ENCODE measurements around the gene YY1. TPM values are rescaled to one million over a fixed set of nuclear protein-coding genes. Genes with fewer than 3 reads are reported as not detected.

Gene YY1
- total and polyA plus RNA-seq, 9 of the 15 experiments (the other 6 are each of a cell fraction or from before 2014, with no cell fraction given) = 20.8 to 74.2 (median 46.7) TPM

DNA sequence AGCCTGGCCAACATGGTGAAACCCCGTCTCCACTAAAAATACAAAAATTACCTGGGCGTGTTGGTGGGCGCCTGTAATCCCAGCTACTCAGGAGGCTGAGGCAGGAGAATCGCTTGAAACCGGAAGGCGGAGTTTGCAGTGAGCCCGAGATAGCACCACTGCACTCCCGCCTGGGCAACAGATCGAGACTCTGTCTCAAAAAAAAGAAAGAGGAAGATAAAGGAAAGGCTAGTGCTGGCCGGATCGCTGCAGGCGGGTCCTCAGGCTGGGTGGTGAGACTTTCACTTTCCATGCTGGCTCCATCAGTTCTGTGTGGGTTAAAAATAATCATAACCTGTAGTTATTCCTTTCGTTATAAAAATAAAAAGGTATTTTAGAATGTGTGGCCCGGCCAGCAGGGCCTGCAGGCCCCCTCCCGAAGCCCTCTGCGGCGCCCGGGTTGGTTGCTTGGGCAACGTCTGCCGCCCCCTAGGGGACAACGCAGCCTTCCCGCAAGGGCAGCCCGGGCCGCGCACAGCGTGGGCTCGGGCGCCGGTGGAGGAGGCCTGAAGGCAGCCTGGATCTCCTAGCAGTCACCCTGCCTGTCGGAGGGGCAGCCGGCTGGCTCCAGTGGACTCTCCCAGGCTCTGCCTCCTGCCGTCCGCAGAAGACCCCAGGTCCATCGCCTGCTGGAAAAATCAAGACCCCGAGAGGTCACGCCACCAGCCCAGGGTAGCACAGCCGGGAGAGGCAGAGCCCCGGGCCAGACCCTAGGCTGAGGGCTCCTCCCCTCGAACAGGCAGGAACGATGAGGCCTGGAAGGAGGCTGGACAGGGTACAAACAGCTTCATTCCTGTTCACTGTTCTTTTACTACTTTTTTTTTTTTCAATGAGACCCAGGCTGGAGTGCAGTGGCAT, 79.2 kb downstream of the YY1 start (continued):
- TF ChIP-seq RAD21 (CRISPR knock-in tag; conservative IDR thresholded peaks at IDR 0.05 in 1 of 2, IDR thresholded peaks at IDR 0.05 in 1 of 2) (peak; percentile 31 to 52; a peak in 3 of 4 replicates), ZNF253 (CRISPR knock-in tag; conservative IDR thresholded peaks at IDR 0.05) (no peak), ZSCAN29 (IDR thresholded peaks at IDR 0.05) (no peak), ZNF347 (CRISPR knock-in tag; IDR thresholded peaks at IDR 0.05; ENCODE audit: low read depth) (no peak), RHOXF2B (CRISPR knock-in tag; conservative IDR thresholded peaks at IDR 0.05) (no peak), IRF2 (CRISPR knock-in tag; IDR thresholded peaks at IDR 0.05) (no peak), MEF2D (tag; conservative IDR thresholded peaks at IDR 0.05; ENCODE audit: low read depth) (no peak), CXXC5 (CRISPR knock-in tag; IDR thresholded peaks at IDR 0.05) (peak; percentile 62; the same call in 1 of the 2 replicates), ILK (tag; IDR thresholded peaks at IDR 0.05; ENCODE audit: borderline replicate concordance, low read depth) (no peak)
- TF ChIP-seq, protein P1, sequence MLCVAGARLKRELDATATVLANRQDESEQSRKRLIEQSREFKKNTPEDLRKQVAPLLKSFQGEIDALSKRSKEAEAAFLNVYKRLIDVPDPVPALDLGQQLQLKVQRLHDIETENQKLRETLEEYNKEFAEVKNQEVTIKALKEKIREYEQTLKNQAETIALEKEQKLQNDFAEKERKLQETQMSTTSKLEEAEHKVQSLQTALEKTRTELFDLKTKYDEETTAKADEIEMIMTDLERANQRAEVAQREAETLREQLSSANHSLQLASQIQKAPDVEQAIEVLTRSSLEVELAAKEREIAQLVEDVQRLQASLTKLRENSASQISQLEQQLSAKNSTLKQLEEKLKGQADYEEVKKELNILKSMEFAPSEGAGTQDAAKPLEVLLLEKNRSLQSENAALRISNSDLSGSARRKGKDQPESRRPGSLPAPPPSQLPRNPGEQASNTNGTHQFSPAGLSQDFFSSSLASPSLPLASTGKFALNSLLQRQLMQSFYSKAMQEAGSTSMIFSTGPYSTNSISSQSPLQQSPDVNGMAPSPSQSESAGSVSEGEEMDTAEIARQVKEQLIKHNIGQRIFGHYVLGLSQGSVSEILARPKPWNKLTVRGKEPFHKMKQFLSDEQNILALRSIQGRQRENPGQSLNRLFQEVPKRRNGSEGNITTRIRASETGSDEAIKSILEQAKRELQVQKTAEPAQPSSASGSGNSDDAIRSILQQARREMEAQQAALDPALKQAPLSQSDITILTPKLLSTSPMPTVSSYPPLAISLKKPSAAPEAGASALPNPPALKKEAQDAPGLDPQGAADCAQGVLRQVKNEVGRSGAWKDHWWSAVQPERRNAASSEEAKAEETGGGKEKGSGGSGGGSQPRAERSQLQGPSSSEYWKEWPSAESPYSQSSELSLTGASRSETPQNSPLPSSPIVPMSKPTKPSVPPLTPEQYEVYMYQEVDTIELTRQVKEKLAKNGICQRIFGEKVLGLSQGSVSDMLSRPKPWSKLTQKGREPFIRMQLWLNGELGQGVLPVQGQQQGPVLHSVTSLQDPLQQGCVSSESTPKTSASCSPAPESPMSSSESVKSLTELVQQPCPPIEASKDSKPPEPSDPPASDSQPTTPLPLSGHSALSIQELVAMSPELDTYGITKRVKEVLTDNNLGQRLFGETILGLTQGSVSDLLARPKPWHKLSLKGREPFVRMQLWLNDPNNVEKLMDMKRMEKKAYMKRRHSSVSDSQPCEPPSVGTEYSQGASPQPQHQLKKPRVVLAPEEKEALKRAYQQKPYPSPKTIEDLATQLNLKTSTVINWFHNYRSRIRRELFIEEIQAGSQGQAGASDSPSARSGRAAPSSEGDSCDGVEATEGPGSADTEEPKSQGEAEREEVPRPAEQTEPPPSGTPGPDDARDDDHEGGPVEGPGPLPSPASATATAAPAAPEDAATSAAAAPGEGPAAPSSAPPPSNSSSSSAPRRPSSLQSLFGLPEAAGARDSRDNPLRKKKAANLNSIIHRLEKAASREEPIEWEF (CRISPR knock-in tag; IDR thresholded peaks at IDR 0.05) = no peak
- TF ChIP-seq, protein P2, sequence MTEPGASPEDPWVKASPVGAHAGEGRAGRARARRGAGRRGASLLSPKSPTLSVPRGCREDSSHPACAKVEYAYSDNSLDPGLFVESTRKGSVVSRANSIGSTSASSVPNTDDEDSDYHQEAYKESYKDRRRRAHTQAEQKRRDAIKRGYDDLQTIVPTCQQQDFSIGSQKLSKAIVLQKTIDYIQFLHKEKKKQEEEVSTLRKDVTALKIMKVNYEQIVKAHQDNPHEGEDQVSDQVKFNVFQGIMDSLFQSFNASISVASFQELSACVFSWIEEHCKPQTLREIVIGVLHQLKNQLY (CRISPR knock-in tag; conservative IDR thresholded peaks at IDR 0.05) = no peak
- TF ChIP-seq, protein P3, sequence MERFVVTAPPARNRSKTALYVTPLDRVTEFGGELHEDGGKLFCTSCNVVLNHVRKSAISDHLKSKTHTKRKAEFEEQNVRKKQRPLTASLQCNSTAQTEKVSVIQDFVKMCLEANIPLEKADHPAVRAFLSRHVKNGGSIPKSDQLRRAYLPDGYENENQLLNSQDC (CRISPR knock-in tag; IDR thresholded peaks at IDR 0.05) = no peak
- TF ChIP-seq, protein P4, sequence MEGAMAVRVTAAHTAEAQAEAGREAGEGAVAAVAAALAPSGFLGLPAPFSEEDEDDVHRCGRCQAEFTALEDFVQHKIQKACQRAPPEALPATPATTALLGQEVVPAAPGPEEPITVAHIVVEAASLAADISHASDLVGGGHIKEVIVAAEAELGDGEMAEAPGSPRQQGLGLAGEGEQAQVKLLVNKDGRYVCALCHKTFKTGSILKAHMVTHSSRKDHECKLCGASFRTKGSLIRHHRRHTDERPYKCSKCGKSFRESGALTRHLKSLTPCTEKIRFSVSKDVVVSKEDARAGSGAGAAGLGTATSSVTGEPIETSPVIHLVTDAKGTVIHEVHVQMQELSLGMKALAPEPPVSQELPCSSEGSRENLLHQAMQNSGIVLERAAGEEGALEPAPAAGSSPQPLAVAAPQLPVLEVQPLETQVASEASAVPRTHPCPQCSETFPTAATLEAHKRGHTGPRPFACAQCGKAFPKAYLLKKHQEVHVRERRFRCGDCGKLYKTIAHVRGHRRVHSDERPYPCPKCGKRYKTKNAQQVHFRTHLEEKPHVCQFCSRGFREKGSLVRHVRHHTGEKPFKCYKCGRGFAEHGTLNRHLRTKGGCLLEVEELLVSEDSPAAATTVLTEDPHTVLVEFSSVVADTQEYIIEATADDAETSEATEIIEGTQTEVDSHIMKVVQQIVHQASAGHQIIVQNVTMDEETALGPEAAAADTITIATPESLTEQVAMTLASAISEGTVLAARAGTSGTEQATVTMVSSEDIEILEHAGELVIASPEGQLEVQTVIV (CRISPR knock-in tag; IDR thresholded peaks at IDR 0.05; ENCODE audit: borderline replicate concordance) = no peak
